ENCODE measurements around the gene COMP.
"Not testable (repeated sequence)": the region's sequence is repeated elsewhere in the genome, so short reads cannot be mapped to it uniquely, and the experiment has no call there.

Gene COMP

DNA sequence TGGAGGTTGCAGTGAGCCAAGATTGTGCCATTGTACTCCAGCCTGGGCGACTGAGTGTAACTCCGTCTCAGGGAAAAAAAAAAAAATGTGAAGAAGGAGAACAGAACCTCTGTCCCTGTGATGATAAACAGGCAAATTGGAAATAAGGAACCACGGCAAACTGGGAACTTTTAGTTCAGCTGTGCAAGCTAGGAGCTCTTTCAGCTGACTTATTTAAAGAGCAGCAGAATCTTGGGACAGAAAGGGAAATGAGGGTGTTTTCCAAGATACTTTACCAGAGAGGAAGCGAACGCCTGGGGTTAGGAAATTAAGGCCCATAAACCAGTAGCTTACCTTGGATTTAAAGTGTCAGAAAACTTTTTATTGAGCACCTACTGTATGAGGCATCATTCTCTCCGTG, 37.7 kb upstream of the COMP start:
- Histone ChIP-seq H3K9ac (ENCODE audit: low read depth, low read length) (no peak overlapping the region), H3K4me3 (ENCODE audit: low read length) (no peak overlapping the region), H3K4me1 (ENCODE audit: insufficient read depth, low read length) (peaks cover 3% of the 10 kb centered on the region), H3K9me3 (ENCODE audit: insufficient read depth, low read depth, low read length) (no peaks in the 10 kb centered on the region; the same call in 1 of the 2 replicates), H3K36me3 (ENCODE audit: insufficient read depth, low read depth, low read length) (no peaks in the 10 kb centered on the region), H3K27me3 (ENCODE audit: insufficient read depth, low read length) (peaks cover 10% of the 10 kb centered on the region), H3K27ac (ENCODE audit: low read length) (no peak overlapping the region)

DNA sequence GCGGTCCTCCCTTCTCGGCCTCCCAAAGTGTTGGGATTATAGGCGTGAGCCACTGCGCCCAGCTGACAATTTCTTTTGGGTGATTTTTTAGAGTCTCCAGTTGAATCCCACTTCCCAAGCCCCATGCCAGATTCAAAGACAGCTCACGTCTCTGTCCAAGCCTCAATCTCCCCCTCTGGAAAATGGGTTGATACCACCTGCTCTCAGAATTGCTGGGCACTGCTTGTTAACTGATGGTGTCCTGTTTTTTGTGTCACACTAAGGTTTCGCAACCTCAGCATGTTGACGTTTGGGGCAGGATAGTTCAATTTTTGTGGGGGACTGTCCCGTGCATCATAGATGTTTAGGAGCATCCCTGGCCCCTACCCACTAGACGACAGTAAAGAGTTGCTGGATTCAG, 26.5 kb upstream of the COMP start:
- H3K36me3 ChIP-seq (ENCODE audit: insufficient read depth, low read depth, low read length), result no peaks in the 10 kb centered on the region
- no peak overlapping the region for H3K4me3 ChIP-seq (ENCODE audit: low read length)
- no peaks in the 10 kb centered on the region for H3K4me1 ChIP-seq (ENCODE audit: insufficient read depth, low read length)
- H3K27me3 ChIP-seq (ENCODE audit: insufficient read depth, low read length), result peaks cover 31% of the 10 kb centered on the region
- no peak overlapping the region for H3K27ac ChIP-seq (ENCODE audit: low read length)
- no peak overlapping the region for H3K9ac ChIP-seq (ENCODE audit: low read depth, low read length)
- no peaks in the 10 kb centered on the region for H3K9me3 ChIP-seq (ENCODE audit: insufficient read depth, low read depth, low read length)

DNA sequence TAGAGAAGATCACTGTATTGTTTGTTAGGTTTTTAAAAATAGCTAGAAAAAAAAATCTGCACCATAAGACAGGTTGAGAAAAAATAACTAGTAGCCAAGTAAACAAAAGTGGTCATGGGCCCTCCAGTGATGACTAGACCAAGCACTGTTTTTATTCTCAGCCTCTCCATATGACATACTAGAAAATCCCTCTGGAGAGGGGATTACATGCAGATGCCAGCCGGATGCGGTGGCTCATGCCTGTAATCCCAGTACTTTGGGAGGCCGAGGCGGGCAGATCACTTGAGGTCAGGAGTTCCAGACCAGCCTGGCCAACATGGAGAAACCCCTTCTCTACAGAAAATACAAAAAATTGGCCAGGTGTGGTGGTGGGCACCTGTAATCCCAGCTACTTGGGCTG, 25.5 kb upstream of the COMP start:
- not testable (repeated sequence) for H3K9me3 ChIP-seq (ENCODE audit: insufficient read depth, low read depth, low read length); H3K9ac ChIP-seq (ENCODE audit: low read depth, low read length); H3K4me1 ChIP-seq (ENCODE audit: insufficient read depth, low read length); H3K4me3 ChIP-seq (ENCODE audit: low read length); H3K27ac ChIP-seq (ENCODE audit: low read length); H3K36me3 ChIP-seq (ENCODE audit: insufficient read depth, low read depth, low read length)
- H3K27me3 ChIP-seq (ENCODE audit: insufficient read depth, low read length), result peaks cover 36% of the 10 kb centered on the region

DNA sequence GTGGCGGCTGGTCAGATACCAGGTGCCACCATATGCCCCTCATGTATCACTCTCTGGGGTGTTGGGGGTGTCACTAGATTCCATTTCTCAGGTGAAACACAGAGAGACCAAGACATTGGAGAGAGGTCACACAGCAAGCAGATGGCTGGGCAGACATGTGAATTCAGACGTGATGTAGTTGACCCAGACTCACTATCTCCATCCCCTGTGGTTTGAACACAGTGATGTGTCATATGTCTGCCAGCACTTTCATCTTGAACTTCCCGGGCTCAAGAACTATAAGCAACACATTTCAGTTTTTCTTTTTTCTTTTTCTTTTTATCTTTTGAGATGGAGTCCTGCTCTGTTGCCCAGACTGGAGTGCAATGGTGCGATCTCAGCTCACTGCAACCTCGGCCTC, 24.6 kb upstream of the COMP start:
- no peak overlapping the region for H3K4me3 ChIP-seq (ENCODE audit: low read length)
- peaks cover 36% of the 10 kb centered on the region for H3K27me3 ChIP-seq (ENCODE audit: insufficient read depth, low read length)
- H3K27ac ChIP-seq (ENCODE audit: low read length), result no peak overlapping the region
- no peaks in the 10 kb centered on the region for H3K9me3 ChIP-seq (ENCODE audit: insufficient read depth, low read depth, low read length)
- no peak overlapping the region for H3K9ac ChIP-seq (ENCODE audit: low read depth, low read length)
- H3K36me3 ChIP-seq (ENCODE audit: insufficient read depth, low read depth, low read length), result no peaks in the 10 kb centered on the region
- H3K4me1 ChIP-seq (ENCODE audit: insufficient read depth, low read length), result no peaks in the 10 kb centered on the region

DNA sequence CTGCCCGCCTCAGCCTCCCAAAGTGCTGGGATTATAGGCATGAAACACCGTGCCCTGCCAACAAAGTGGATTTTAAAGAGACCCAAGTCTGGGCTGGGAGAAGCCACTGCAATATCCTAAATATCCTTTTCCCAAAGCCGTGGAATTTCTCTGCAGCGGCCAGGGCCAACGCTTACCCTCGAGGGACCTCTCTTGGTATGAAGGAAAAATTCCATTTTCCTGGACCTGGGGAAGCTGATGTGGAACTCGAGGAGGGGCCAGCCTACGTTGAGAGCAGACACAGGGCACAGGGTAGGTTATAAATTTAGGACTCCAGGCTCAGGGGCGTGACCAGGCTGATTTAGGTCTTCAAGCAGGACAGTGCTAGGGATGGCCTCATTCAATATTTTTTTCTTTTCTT, 23.0 kb upstream of the COMP start:
- no peak overlapping the region for H3K9ac ChIP-seq (ENCODE audit: low read depth, low read length)
- peaks cover 45% of the 10 kb centered on the region for H3K27me3 ChIP-seq (ENCODE audit: insufficient read depth, low read length)
- H3K4me1 ChIP-seq (ENCODE audit: insufficient read depth, low read length), result no peaks in the 10 kb centered on the region
- no peak overlapping the region for H3K4me3 ChIP-seq (ENCODE audit: low read length)
- no peak overlapping the region for H3K27ac ChIP-seq (ENCODE audit: low read length)
- no peaks in the 10 kb centered on the region for H3K36me3 ChIP-seq (ENCODE audit: insufficient read depth, low read depth, low read length)
- no peaks in the 10 kb centered on the region for H3K9me3 ChIP-seq (ENCODE audit: insufficient read depth, low read depth, low read length)

DNA sequence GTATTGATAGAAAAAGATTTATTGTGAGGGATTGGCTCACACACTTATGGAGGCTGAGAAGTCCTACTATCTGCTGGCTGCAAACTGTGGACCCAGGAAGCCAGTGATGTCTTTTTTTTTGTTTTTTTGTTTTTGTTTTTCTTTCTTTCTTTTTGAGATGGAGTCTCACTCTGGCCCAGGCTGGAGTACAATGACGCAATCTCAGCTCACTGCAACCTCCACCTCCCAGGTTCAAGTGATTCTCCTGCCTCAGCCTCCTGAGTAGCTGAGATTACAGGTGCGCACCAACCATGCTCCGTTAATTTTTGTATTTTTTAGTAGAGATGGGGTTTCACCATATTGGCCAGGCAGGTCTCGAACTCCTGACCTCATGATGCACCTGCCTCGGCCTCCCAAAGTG, 20.5 kb upstream of the COMP start:
- not testable (repeated sequence) for H3K4me1 ChIP-seq (ENCODE audit: insufficient read depth, low read length); H3K9ac ChIP-seq (ENCODE audit: low read depth, low read length); H3K9me3 ChIP-seq (ENCODE audit: insufficient read depth, low read depth, low read length); H3K4me3 ChIP-seq (ENCODE audit: low read length); H3K36me3 ChIP-seq (ENCODE audit: insufficient read depth, low read depth, low read length); H3K27ac ChIP-seq (ENCODE audit: low read length)
- H3K27me3 ChIP-seq (ENCODE audit: insufficient read depth, low read length), result peaks cover 58% of the 10 kb centered on the region

DNA sequence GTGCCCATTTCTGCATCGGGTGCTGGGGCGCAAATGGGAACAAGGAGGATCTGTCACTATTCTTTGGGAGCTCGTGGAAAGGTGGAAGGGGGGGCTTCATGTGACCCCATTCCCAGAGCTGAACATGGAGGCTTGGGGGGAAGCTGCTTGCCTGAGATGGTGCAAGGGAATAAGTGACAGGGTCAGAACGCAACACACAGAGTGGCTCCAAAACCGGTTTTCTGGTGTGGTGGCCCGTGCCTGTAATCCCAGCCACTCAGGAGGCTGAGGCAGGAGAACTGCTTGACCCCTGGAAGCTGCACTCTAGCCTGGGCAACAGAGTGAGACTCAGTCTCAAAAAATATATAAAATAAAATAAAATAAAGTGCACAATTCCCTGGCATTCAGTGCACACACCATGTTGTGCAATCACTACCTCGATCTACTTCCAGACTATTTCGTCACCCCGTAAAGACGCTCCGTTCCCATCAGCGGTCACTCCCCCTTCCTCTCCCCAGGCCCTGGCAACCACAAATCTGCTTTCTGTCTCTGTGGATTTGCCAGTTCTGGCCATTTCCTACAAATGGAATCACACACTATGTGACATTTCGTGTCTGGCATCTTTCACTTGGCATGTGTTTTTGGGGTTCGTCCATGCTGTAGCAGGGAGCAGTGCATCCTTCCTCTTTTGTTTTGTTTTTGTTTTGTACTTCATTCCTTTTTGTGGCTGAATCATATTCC, 18.2 kb upstream of the COMP start:
- Histone ChIP-seq H3K27ac (ENCODE audit: low read length) (no peak overlapping the region), H3K9me3 (ENCODE audit: insufficient read depth, low read depth, low read length) (no peaks in the 10 kb centered on the region), H3K36me3 (ENCODE audit: insufficient read depth, low read depth, low read length) (no peaks in the 10 kb centered on the region), H3K9ac (ENCODE audit: low read depth, low read length) (no peak overlapping the region), H3K4me1 (ENCODE audit: insufficient read depth, low read length) (no peaks in the 10 kb centered on the region), H3K27me3 (ENCODE audit: insufficient read depth, low read length) (peaks cover 66% of the 10 kb centered on the region), H3K4me3 (ENCODE audit: low read length) (no peak overlapping the region)

DNA sequence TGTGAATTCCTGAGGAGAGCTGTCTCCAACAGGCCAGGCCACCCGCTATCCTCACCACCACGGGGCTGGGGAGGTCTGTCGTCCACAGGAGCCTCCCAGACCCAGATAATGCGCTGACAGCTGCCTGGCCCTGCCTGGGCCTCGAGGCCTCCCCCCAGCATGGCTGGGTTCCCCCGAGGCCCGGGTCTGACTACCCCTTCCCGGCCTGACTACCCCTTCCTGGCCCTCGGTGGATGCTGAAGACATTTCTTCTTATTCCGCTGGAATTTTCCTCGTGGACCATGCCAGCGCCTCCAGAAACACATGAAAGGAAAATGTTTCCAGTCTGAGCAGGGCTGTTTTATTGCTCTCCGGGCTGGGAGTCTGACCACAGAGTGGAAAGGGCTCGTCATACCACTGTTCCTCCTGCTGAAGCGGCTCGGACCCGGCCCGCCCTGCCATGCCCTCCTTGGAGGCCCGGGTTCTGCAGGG, 16.8 kb upstream of the COMP start:
- no peaks in the 10 kb centered on the region for H3K9me3 ChIP-seq (ENCODE audit: insufficient read depth, low read depth, low read length)
- no peaks in the 10 kb centered on the region for H3K4me1 ChIP-seq (ENCODE audit: insufficient read depth, low read length)
- H3K36me3 ChIP-seq (ENCODE audit: insufficient read depth, low read depth, low read length), result no peaks in the 10 kb centered on the region
- H3K27me3 ChIP-seq (ENCODE audit: insufficient read depth, low read length), result peaks cover 54% of the 10 kb centered on the region
- H3K9ac ChIP-seq (ENCODE audit: low read depth, low read length), result no peak overlapping the region
- no peak overlapping the region for H3K27ac ChIP-seq (ENCODE audit: low read length)
- no peak overlapping the region for H3K4me3 ChIP-seq (ENCODE audit: low read length)

DNA sequence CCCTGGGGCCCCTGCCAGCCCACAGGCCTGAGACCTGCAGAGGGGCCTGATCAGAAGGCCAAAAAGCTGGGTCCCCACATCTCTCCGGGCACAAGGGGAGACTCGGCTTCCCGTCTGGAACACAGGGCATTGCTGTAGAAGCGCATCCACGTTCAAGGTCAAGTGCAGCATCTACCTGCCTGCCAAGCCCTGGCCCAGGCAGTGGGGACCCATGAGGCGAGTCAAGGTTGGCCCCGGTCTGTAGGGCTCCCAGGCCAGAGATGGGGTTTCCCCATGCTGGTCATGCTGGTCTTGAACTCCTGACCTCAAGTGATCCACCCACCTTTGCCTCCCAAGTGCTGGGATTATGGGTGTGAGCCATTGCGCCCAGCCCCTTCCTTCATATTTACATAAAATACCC, 13.5 kb upstream of the COMP start:
- Histone ChIP-seq H3K36me3 (ENCODE audit: insufficient read depth, low read depth, low read length) (no peaks in the 10 kb centered on the region), H3K27me3 (ENCODE audit: insufficient read depth, low read length) (peaks cover 63% of the 10 kb centered on the region), H3K4me3 (ENCODE audit: low read length) (no peak overlapping the region), H3K27ac (ENCODE audit: low read length) (no peak overlapping the region), H3K4me1 (ENCODE audit: insufficient read depth, low read length) (no peaks in the 10 kb centered on the region), H3K9ac (ENCODE audit: low read depth, low read length) (no peak overlapping the region), H3K9me3 (ENCODE audit: insufficient read depth, low read depth, low read length) (no peaks in the 10 kb centered on the region)

DNA sequence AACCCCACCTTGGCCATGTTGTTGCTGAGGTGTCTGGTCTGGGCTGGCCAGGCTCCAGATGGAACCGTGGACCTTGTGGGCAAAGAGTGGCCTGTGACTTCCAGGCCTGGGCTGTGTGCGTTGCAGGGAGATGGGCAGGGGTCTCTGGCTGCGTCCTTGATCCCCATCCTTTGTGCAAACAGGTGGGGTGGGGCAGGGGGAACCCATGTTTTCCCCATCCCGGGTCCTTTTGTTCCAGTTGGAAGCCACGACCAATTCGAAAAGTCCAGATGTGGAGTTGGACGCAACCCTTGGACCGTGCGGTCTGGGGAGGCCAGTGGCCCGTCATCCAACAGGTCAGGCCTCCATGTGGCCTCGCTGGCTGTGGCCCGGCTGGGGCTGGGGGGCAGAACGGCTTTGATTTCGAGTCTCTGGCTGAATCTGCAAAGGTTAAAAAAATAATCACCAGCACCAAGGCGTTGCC, 13.1 kb upstream of the COMP start:
- Histone ChIP-seq H3K4me1 (ENCODE audit: insufficient read depth, low read length) (no peaks in the 10 kb centered on the region), H3K27me3 (ENCODE audit: insufficient read depth, low read length) (peaks cover 63% of the 10 kb centered on the region), H3K4me3 (ENCODE audit: low read length) (no peak overlapping the region), H3K9me3 (ENCODE audit: insufficient read depth, low read depth, low read length) (no peaks in the 10 kb centered on the region), H3K9ac (ENCODE audit: low read depth, low read length) (no peak overlapping the region), H3K36me3 (ENCODE audit: insufficient read depth, low read depth, low read length) (no peaks in the 10 kb centered on the region), H3K27ac (ENCODE audit: low read length) (no peak overlapping the region)

DNA sequence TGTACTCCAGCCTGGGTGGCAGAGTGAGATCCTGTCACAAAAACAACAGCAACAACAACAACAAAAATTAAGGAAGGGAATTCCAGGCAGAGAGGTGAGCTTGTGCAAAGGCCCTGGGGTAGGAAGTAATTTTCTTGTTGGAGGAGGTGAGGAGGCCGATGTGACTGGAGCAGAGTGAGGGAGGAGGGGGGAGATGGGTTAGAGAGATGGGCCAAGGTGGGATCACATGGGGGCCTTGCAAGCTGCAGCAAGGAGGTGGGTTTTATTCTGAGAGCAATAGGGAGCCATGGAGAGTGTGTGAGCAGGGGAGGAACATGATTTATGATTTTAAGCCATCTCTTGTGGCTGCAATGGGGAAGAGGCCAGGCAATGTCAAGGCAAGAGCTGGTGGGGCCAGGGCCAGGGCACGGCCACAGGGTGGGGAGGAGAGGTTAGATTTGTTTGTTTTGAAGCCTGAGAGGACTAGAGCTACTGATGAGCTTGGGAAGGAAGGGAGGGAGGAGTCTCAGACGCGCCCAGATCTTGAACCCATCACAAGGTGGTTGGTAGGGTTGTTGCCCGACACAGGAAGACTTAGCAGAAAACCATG, 12.5 kb upstream of the COMP start:
- no peaks in the 10 kb centered on the region for H3K4me1 ChIP-seq (ENCODE audit: insufficient read depth, low read length)
- no peak overlapping the region for H3K9ac ChIP-seq (ENCODE audit: low read depth, low read length)

DNA sequence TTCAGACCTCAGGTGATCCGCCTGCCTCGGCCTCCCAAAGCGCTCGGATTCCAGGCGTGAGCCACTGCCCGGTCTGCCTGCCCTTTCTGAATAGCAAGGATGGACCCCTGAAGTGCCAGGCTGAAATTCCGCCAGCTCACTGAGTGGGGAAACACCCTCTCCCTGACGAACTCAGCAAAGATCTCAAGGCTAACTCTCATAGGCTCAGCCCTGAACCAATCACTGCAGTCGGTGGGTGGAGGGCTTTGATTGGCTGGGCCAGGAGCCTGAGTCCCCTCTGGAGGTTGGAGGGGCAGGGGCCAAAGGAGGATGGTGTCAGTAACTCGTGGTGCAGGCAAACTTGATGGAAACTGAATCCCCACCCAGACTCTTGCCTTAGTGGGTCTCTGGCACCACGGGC, 11.2 kb upstream of the COMP start:
- H3K27me3 ChIP-seq (ENCODE audit: insufficient read depth, low read length), result peaks cover 63% of the 10 kb centered on the region

More for the DNA sequence above, 12.5 kb upstream of the COMP start:
- no peak overlapping the region for H3K27ac ChIP-seq (ENCODE audit: low read length)
- peaks cover 63% of the 10 kb centered on the region for H3K27me3 ChIP-seq (ENCODE audit: insufficient read depth, low read length)
- H3K9me3 ChIP-seq (ENCODE audit: insufficient read depth, low read depth, low read length), result no peaks in the 10 kb centered on the region
- H3K4me3 ChIP-seq (ENCODE audit: low read length), result no peak overlapping the region
- no peaks in the 10 kb centered on the region for H3K36me3 ChIP-seq (ENCODE audit: insufficient read depth, low read depth, low read length)

More for the DNA sequence above, 11.2 kb upstream of the COMP start:
- no peak overlapping the region for H3K9ac ChIP-seq (ENCODE audit: low read depth, low read length)
- H3K4me3 ChIP-seq (ENCODE audit: low read length), result no peak overlapping the region
- H3K36me3 ChIP-seq (ENCODE audit: insufficient read depth, low read depth, low read length), result no peaks in the 10 kb centered on the region
- no peak overlapping the region for H3K27ac ChIP-seq (ENCODE audit: low read length)
- no peaks in the 10 kb centered on the region for H3K4me1 ChIP-seq (ENCODE audit: insufficient read depth, low read length)
- H3K9me3 ChIP-seq (ENCODE audit: insufficient read depth, low read depth, low read length), result no peaks in the 10 kb centered on the region

Data from iPS-20b (cell line).